Raji (cell line): ENCODE results near the gene KCNIP1.

Source experiments
- POLR2A ChIP-seq: IDR thresholded peaks from 2 replicates; pipeline ENCODE4 v1.6.1; 2011; ENCODE audit warnings: low read depth, low read length, control low read depth; ENCODE audit not compliant: insufficient read depth

Gene KCNIP1

DNA sequence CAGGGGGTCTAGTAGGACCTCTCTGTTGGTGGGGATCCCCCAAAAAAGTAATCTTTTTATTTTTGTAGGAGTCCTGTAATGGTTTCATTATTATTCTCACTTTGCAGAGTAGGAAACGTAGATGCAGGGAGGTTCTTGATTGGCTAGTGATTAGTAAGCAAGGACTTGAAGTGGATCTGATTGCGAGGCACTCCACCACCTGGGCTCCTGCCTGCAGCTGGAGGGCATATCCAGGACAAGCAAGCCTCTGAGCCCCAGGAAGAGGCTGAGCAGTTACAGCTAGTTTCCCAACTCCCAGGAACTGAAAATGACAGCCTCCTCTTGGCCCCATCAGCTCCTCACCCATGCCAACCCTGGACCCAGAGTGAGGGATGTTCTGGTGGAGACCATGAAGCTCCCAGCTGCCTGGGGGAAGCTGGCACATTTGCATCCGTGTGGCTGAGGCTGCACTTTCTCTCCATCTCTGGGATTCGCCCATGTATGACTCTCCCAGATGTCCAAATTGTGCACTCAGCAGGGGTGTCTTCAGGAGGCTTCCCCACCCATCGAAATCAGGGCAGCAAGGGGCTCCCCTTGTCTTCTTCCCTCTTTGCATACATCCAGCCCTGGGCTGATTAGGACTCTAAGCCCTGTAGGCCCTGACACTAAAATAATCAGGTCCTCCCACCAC, 10.2 kb downstream of the KCNIP1 start:
- TF ChIP-seq POLR2A: no peak

GRCh38 chr5:170517411-170517810, 13.6 kb downstream of the KCNIP1 start:
- no peak for TF ChIP-seq POLR2A

DNA sequence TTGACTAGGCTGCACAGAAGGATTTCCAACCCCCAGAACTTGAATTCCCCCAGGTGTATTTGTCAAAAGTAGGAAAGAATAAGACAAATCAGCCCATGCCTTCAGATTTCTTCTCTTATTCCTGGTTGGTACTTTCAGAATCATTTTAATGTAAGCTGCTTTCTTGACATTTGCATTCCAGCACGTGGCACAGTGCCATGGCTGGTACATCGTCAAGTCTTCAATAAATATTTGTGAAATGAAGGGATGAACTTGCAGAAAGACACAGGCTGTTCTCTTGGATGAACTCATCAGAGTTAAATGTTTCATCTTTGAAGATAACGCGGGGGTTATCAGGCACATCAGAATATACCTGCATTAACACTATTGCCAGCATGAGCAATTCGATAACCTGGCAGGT, 14.5 kb downstream of the KCNIP1 start:
- TF ChIP-seq POLR2A: no peak

DNA sequence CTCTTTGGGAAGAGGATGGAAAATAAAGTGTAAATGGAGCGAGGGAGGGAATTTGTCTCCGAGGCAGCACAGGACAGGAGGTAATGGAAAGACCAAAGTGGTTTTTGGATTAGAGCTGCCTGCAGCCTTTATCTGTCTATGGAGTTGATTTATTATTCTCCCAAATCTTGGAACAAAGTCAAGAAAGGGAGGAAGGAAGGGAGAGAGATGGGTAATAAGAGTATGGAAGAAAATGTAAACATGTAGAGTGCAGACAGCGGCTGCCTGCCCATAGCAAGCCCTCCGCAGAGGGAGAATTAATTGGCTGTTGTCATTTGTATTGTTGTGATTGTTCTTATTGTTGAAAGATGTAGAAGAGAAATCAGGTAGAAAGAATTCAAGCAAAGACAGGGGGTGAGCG, 15.7 kb downstream of the KCNIP1 start:
- no peak for TF ChIP-seq POLR2A

DNA sequence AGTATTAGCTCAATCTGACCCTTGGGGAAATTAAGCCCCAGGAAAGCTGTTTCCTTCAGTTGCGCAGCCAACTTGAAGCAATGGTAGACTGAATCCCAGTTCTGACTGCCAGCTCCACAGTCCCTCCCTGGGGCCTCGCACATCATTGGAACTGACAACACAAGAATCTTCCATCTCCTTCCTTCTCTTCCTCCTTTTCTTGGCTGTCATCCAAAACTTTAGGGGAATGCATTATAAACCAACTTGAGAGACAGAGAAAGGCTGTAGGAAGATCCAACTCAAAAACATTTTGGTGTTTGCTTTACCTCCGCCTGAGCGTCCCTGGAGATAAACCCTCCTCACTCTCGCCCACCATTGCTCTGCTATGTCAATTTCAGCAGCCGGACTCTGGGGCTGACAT, 16.6 kb downstream of the KCNIP1 start:
- no peak for TF ChIP-seq POLR2A

DNA sequence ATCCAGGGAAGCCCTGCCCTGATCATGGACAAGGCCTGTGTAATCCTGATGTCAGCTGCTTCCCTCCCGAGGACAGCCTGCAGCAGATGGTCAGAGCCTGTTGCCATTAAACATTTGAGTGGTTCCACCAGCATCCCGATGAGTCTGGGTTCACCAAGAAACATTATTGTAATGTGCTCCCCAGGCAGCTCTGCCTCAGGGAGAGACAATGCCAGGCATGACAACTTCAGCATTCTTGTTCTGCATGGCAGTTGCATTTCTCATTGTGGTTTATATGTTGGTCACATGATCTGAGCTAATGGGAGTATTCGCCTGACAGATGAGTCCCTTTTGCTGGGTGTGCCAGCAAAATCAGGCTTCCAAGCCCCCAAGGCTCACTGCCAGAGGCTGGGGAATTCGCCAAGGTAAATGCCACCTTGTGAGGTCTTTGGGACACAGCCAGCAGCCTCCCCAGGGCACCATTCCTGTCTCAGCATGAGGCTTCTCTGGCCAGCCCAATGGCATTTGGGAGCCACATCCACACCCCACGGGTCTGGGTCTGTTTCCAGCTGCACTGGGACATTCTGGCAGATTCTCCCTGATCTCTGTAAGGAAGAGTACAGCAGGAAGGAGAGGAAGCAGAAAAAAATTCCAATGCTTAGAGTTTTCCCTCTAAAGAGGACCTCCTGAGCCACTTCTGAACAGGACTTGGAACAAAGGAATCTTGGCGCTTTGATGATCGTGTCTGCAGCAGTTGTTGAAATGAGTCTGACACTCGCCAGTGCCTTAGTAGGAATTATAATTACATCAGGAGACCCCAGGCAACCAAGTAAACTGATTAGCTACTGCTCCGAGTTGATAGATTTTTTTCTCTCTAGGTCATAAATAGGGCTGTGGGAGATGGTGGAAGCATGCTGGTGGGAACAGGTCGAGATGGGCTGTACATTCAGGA, 18.7 kb downstream of the KCNIP1 start:
- no peak for TF ChIP-seq POLR2A

DNA sequence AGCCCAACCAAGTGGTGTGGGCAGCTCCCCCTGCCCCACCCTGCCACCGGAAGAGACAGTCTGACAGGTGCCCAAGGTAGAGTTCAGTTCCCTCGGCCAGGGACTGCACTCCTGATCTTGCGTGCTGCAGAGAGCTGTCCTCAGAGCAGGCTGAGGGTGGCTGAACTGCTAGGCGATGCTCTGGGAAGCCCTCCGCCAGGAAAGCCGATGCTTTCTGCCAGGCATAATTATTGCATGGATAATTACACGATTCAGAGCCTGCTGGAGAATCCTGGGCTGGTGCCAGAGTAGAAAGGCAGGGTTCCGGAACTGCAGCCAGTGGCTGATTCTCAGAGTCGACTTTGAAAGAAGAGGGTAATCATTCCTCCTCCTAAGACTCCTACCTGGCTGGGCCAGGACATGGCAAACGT, 19.3 kb downstream of the KCNIP1 start:
- TF ChIP-seq POLR2A: no peak

DNA sequence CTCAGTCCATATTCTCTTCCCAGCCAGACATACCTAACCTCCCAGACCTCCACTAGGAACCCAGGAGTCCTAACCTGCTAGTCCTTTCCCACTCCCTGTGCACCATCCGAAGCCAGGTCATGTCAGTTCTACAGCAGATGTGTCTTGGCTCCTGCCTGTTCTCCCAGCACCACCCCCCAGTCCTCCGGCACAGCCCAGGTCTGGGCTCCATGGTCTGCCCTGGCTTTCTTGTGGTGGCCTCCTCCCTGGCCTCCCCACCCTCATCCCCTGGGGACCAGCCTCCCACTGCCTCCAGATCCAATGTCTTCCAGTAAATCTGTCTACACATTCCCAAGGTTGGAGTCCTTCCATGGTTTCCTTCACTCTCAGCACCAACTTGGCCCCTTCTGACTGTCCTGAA, 20.0 kb downstream of the KCNIP1 start:
- TF ChIP-seq POLR2A: no peak

GRCh38 chr5:170524576-170524975, 20.8 kb downstream of the KCNIP1 start:
- no peak for TF ChIP-seq POLR2A

- TF ChIP-seq POLR2A: no peak
Measured at GRCh38 chr5:170525470-170526211, 21.8 kb downstream of the KCNIP1 start.

DNA sequence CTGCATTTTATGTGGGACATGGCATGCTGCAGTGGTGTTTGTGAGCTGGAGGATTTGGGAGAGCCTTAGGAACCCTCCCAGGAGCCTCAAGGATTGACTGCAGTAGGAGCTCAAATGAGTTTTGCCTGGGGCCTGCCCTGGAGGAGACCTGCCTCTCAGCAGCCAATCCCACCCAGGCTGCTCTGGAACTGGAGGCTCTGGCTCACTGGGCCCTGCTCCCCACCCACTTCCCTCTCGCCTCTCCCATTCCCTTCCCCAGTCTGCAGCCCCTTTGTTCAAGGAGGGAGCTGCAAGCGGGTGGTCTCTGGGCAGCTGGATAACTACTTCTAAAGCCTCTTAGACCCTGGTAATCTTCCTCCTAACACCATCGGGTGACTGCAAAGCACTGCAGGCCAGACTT, 24.2 kb downstream of the KCNIP1 start:
- TF ChIP-seq POLR2A: no peak

DNA sequence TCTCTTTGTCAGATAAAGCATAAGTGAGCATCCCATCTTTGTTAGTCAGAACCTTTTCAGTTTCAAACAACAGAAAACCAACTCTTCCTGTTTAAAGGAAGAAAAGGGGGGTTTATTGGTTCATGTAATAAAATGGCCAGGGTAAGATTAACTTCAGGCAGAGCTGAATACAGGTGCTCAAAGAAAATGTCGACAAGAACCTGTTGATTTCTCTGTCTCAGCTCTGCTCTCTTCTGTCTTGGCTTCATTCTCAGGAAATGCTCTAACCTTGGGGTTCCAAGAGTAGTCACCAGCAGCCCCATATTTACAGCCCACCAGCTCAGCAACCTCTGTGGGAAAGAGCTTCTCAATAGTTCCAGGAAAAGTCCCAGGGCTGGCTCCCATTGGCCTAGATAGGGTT, 25.2 kb downstream of the KCNIP1 start:
- TF ChIP-seq POLR2A: no peak

DNA sequence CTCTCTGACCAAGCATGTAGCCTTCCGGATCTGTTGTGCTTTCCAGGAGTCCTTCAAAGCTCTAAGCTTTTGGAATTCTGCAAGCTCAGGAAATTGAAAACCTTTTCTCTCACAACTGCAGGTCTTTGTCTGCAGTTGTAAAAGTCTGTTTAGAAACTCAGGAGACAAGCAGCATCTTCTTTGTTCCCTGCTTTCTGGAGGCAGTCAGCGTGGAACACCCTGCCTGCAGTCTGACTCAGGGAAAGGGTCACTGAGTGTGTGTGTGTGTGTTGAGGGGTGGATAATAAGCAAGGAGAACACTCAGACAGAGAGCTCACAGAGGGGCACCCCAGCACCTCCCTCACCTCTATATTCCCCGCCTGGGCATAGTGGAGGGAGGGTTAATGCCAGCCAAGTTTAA, 29.1 kb downstream of the KCNIP1 start:
- no peak for TF ChIP-seq POLR2A

- no peak for TF ChIP-seq POLR2A
Measured at GRCh38 chr5:170533383-170533782, 29.6 kb downstream of the KCNIP1 start.

- TF ChIP-seq POLR2A: no peak
Measured at GRCh38 chr5:170534177-170534576, 30.4 kb downstream of the KCNIP1 start.

DNA sequence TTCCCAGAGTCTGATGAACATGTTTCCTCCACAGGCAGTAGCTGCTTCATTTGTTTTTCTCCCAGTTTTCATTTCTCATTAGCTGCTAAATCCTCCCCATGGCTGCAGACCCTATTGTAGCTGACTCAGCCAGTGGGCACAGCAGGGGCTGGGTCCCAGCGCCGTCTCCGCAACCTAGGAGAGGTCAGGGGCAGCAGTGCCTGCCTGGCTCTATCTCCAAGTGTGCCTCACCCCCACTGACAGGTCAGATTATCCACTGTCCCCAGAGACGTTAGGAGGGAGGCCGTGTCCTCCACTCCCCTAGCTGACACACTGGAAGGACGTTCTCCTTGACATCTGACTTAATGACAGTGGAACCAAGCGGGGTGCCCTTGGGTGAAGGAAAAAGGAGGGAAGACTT, 31.1 kb downstream of the KCNIP1 start:
- TF ChIP-seq POLR2A: no peak
